H9 (cell line): ENCODE data around the gene MLIP. TPM values are rescaled to one million over a fixed set of nuclear protein-coding genes. Genes with fewer than 3 reads are reported as not detected.

Experiments
- DNase-seq: peaks from one replicate; pipeline ENCODE4 v3.0.0-alpha.2; 2017
- H2AFZ ChIP-seq: one replicate; pipeline ENCODE4 v1.6.1; 2013; ENCODE audit warnings: mild to moderate bottlenecking, low read length, control low read depth, moderate library complexity
- H2AK5ac ChIP-seq: 2 replicates; pipeline ENCODE4 v1.6.1; 2013; ENCODE audit warnings: low read length, control low read depth, mixed read lengths; ENCODE audit not compliant: insufficient read length
- H2BK120ac ChIP-seq: one replicate; pipeline ENCODE4 v1.6.1; 2013; ENCODE audit warnings: low read depth, mild to moderate bottlenecking, low read length, control low read depth, inconsistent platforms; ENCODE audit not compliant: poor library complexity, severe bottlenecking
- H2BK12ac ChIP-seq: 2 replicates; pipeline ENCODE4 v1.6.1; 2013; ENCODE audit warnings: low read length, control low read depth, mixed read lengths, low read depth; ENCODE audit not compliant: insufficient read length
- H2BK15ac ChIP-seq: 2 replicates; pipeline ENCODE4 v1.6.1; 2013; ENCODE audit warnings: low read depth, low read length, control low read depth
- H2BK20ac ChIP-seq: one replicate; pipeline ENCODE4 v1.6.1; 2013; ENCODE audit warnings: low read depth, mild to moderate bottlenecking, low read length, control low read depth, inconsistent platforms; ENCODE audit not compliant: poor library complexity, severe bottlenecking
- H2BK5ac ChIP-seq: 2 replicates; pipeline ENCODE4 v1.6.1; 2013; ENCODE audit warnings: low read length, control low read depth, mixed read lengths; ENCODE audit not compliant: insufficient read length
- H3K14ac ChIP-seq: 2 replicates; pipeline ENCODE4 v1.6.1; 2013; ENCODE audit warnings: low read length, control low read depth; ENCODE audit not compliant: insufficient read depth
- H3K18ac ChIP-seq: 2 replicates; pipeline ENCODE4 v1.6.1; 2013; ENCODE audit warnings: low read depth, mild to moderate bottlenecking, mixed read lengths, low read length, control low read depth; ENCODE audit not compliant: insufficient read length
- H3K23ac ChIP-seq: 2 replicates; pipeline ENCODE4 v1.6.1; 2013; ENCODE audit warnings: low read length, control low read depth, mixed read lengths, low read depth; ENCODE audit not compliant: insufficient read length
- H3K23me2 ChIP-seq: 2 replicates; pipeline ENCODE4 v1.6.1; 2013; ENCODE audit warnings: low read depth, mild to moderate bottlenecking, mixed read lengths, low read length, control low read depth; ENCODE audit not compliant: insufficient read length, poor library complexity, severe bottlenecking
- H3K27ac ChIP-seq: 2 replicates; pipeline ENCODE4 v1.5.1; 2013; ENCODE audit warnings: low read length, control low read depth, mixed read lengths, low read depth; ENCODE audit not compliant: insufficient read length
- H3K27me3 ChIP-seq: 2 replicates; pipeline ENCODE4 v1.6.1; 2013; ENCODE audit warnings: low read length, control low read depth, inconsistent platforms; ENCODE audit not compliant: insufficient read depth
- H3K4ac ChIP-seq: 2 replicates; pipeline ENCODE4 v1.6.1; 2013; ENCODE audit warnings: low read depth, mild to moderate bottlenecking, control low read depth, inconsistent platforms, low read length, moderate library complexity
- H3K4me1 ChIP-seq: 2 replicates; pipeline ENCODE4 v1.6.1; 2013; ENCODE audit warnings: low read length, control low read depth, inconsistent platforms; ENCODE audit not compliant: insufficient read depth
- H3K4me2 ChIP-seq: 2 replicates; pipeline ENCODE4 v1.6.1; 2013; ENCODE audit warnings: low read length, control low read depth, mixed read lengths; ENCODE audit not compliant: insufficient read length, insufficient read depth
- H3K56ac ChIP-seq: 2 replicates; pipeline ENCODE4 v1.6.1; 2013; ENCODE audit warnings: low read depth, mild to moderate bottlenecking, mixed read lengths, low read length, control low read depth; ENCODE audit not compliant: insufficient read length
- H3K79me1 ChIP-seq: 2 replicates; pipeline ENCODE4 v1.6.1; 2013; ENCODE audit warnings: low read depth, mild to moderate bottlenecking, moderate library complexity, low read length, control low read depth, inconsistent platforms; ENCODE audit not compliant: insufficient read depth, poor library complexity, severe bottlenecking
- H3K79me2 ChIP-seq: 2 replicates; pipeline ENCODE4 v1.6.1; 2013; ENCODE audit warnings: low read length, control low read depth, inconsistent platforms; ENCODE audit not compliant: insufficient read depth
- H3K9ac ChIP-seq: 2 replicates; pipeline ENCODE4 v1.6.1; 2013; ENCODE audit warnings: low read length, control low read depth, mixed read lengths; ENCODE audit not compliant: insufficient read length; ENCODE audit errors: extremely low read depth
- H3K9me3 ChIP-seq: one replicate; pipeline ENCODE4 v1.6.1; 2013; ENCODE audit warnings: low read depth, low read length, inconsistent platforms; ENCODE audit not compliant: control insufficient read depth
- H3T11ph ChIP-seq: one replicate; pipeline ENCODE4 v1.6.1; 2013; ENCODE audit warnings: mild to moderate bottlenecking, low read length, control low read depth, inconsistent platforms
- H4K20me1 ChIP-seq: one replicate; pipeline ENCODE4 v1.6.1; 2013; ENCODE audit not compliant: control insufficient read depth, insufficient read length, insufficient read depth
- H4K5ac ChIP-seq: 2 replicates; pipeline ENCODE4 v1.6.1; 2013; ENCODE audit warnings: low read depth, mild to moderate bottlenecking, mixed read lengths, low read length, control low read depth; ENCODE audit not compliant: insufficient read length
- H4K8ac ChIP-seq: replicated peaks from 2 replicates; pipeline ENCODE4 v1.6.1; 2013; ENCODE audit warnings: low read length, control low read depth, mixed read lengths, low read depth; ENCODE audit not compliant: insufficient read length
- H4K91ac ChIP-seq: 2 replicates; pipeline ENCODE4 v1.6.1; 2013; ENCODE audit warnings: low read depth, mild to moderate bottlenecking, moderate library complexity, mixed read lengths, low read length, control low read depth; ENCODE audit not compliant: insufficient read length
- H3K27ac Mint-ChIP-seq, 3 experiments: 2 replicates in 2 of 3; 3 replicates in 1 of 3; pipeline ENCODE4 v1.8.0; 2020 to 2021; ENCODE audit warnings: mixed read lengths in 3 of 3, mild to moderate bottlenecking in 1 of 3, moderate library complexity in 1 of 3
- H3K27me3 Mint-ChIP-seq: 2 replicates; pipeline ENCODE4 v1.8.0; 2021; ENCODE audit warnings: low read depth, mild to moderate bottlenecking, moderate library complexity, mixed read lengths
- H3K36me3 Mint-ChIP-seq, 3 experiments: 2 replicates in 2 of 3; 3 replicates in 1 of 3; pipeline ENCODE4 v1.8.0; 2020 to 2021; ENCODE audit warnings: low read depth in 3 of 3, mixed read lengths in 3 of 3; ENCODE audit not compliant: insufficient read depth in 1 of 3
- H3K4me1 Mint-ChIP-seq, 2 experiments: 2 replicates each; pipeline ENCODE4 v1.8.0; 2020; ENCODE audit warnings: mixed read lengths in 2 of 2
- H3K4me3 Mint-ChIP-seq, 2 experiments: 2 replicates in 1 of 2; 3 replicates in 1 of 2; pipeline ENCODE4 v1.8.0; 2020 to 2021; ENCODE audit warnings: mild to moderate bottlenecking in 2 of 2, mixed read lengths in 2 of 2, moderate library complexity in 1 of 2
- H3K9me3 Mint-ChIP-seq, 2 experiments: 2 replicates in 1 of 2; 3 replicates in 1 of 2; pipeline ENCODE4 v1.8.0; 2020; ENCODE audit warnings: mild to moderate bottlenecking in 2 of 2, mixed read lengths in 2 of 2, moderate library complexity in 1 of 2
- total RNA-seq: library from RNA; stranded (reverse); gene quantifications from 2 replicates; pipeline ENCODE4 v1.2.1, GENCODE V29; 2021
- TF ChIP-seq, protein P1 (sequence below): fragments of 200-600 bp; sonication (generic); conservative IDR thresholded peaks from 3 replicates; pipeline ENCODE4 v1.8.0; 2021; ENCODE audit warnings: antibody characterized with exemption, mild to moderate bottlenecking

Gene MLIP
- total RNA-seq, 1 experiment from 2014 or later = not detected

- Histone ChIP-seq H3K23ac (no peak overlapping the region), H3K18ac (no peak overlapping the region), H3K79me2 (no peaks in the 10 kb centered on the region), H3K27ac (no peak overlapping the region), H2AFZ (no peak overlapping the region), H3K79me1 (no peaks in the 10 kb centered on the region), H3K4me2 (no peak overlapping the region), H3K9ac (no peak overlapping the region), H2BK20ac (no peak overlapping the region), H3K4ac (no peak overlapping the region), H3T11ph (no peak overlapping the region), H4K8ac (no peak overlapping the region), H2BK5ac (no peak overlapping the region), H3K56ac (no peak overlapping the region), H4K5ac (no peak overlapping the region), H2BK15ac (no peak overlapping the region), H2BK120ac (no peak overlapping the region), H4K20me1 (no peaks in the 10 kb centered on the region), H3K27me3 (no peaks in the 10 kb centered on the region), H2AK5ac (no peak overlapping the region), H3K9me3 (no peaks in the 10 kb centered on the region), H2BK12ac (no peak overlapping the region), H3K14ac (no peak overlapping the region), H3K23me2 (no peaks in the 10 kb centered on the region), H3K4me1 (no peaks in the 10 kb centered on the region; the same call in 1 of the 2 replicates), H4K91ac (no peak overlapping the region)
- peaks cover 11 to 12% of the 10 kb centered on the region in 2 experiments; a peak in 3 of 4 replicates for H3K4me1 Mint-ChIP-seq
- H3K27me3 Mint-ChIP-seq = no peaks in the 10 kb centered on the region
- DNase-seq = no peak
- no peaks in the 10 kb centered on the region; a peak in 1 of 5 replicates for H3K9me3 Mint-ChIP-seq
- no peak overlapping the region for H3K27ac Mint-ChIP-seq
- H3K4me3 Mint-ChIP-seq = no peak overlapping the region
- TF ChIP-seq, protein P1, sequence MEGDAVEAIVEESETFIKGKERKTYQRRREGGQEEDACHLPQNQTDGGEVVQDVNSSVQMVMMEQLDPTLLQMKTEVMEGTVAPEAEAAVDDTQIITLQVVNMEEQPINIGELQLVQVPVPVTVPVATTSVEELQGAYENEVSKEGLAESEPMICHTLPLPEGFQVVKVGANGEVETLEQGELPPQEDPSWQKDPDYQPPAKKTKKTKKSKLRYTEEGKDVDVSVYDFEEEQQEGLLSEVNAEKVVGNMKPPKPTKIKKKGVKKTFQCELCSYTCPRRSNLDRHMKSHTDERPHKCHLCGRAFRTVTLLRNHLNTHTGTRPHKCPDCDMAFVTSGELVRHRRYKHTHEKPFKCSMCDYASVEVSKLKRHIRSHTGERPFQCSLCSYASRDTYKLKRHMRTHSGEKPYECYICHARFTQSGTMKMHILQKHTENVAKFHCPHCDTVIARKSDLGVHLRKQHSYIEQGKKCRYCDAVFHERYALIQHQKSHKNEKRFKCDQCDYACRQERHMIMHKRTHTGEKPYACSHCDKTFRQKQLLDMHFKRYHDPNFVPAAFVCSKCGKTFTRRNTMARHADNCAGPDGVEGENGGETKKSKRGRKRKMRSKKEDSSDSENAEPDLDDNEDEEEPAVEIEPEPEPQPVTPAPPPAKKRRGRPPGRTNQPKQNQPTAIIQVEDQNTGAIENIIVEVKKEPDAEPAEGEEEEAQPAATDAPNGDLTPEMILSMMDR = no peak
- H3K36me3 Mint-ChIP-seq = no peaks in the 10 kb centered on the region
Observed at GRCh38 chr6:54108271-54108670, 3.0 kb upstream of the MLIP start.
